ENCODE measurements around the gene FAM210B. TPM values are rescaled to one million over a fixed set of nuclear protein-coding genes. Genes with fewer than 3 reads are reported as not detected.

FAM210B gene
- total and polyA plus RNA-seq, 2 of the 8 experiments (the other 6 are each of a cell fraction or from before 2014, with no cell fraction given) = 9.4 to 15.0 TPM

DNA sequence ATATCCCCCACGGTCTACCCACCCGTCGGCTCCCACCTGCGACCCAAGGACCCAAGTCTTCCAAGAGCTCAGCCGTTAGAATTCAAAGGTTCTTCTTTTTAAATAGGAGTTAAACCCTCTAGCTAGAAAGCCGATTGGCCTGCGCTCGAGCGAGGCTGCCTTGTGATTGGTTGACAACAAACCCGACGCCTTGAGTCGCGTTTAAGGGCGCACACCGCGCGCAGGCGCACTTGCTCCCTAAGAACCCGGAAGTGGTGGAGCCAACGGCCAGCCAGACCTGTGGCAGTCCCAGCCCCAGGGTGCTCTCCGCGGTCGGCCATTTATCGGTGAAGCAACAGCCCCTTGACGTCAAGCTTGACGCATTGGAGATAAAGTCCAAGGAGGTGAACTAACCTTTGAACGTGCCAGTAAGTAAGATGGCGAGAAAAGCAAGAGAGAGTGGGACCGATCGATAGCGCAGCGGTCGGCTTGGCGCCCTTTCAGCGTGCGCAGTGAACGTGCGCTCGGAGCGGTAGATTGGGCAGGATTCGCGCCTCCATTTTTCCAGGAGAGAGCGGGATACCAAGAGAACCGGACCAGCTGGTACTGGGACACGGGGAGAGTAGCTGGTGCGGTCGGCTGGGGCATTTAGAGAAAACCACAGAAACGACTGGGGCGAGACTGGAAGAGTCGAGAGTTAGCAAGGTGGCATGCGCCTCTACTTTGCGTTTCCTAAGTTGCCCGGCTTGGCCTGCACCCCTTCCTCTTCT lies 33.5 kb downstream of the FAM210B start, which contains the start of the genes AURKA and CSTF1 (continued):
- TF ChIP-seq SAP30 (IDR thresholded peaks at IDR 0.05; ENCODE audit: insufficient read depth, insufficient replicate concordance, low read length) (peak; percentile 60), MAFK (IDR thresholded peaks at IDR 0.05; ENCODE audit: low read depth, low read length) (no peak), SIX5 (IDR thresholded peaks at IDR 0.05; ENCODE audit: low read depth, low read length) (0 out of 2 replicates have a peak, but pooled peaks have one; percentile 24), KDM4A (IDR thresholded peaks at IDR 0.05; ENCODE audit: low read depth, low read length, severe bottlenecking) (peak; percentile 36), ASH2L (IDR thresholded peaks at IDR 0.05; ENCODE audit: low read length) (peak; percentile 87), EP300 (IDR thresholded peaks at IDR 0.05; ENCODE audit: borderline replicate concordance in 1 of 2, low read depth in 2 of 2, low read length in 2 of 2) (no peak; a peak in 1 of 3 replicates), HDAC6 (IDR thresholded peaks at IDR 0.05; ENCODE audit: low read depth, low read length) (no peak), RXRA (IDR thresholded peaks at IDR 0.05; ENCODE audit: insufficient read depth, low read depth, low read length) (no peak), GTF2F1 (IDR thresholded peaks at IDR 0.05; ENCODE audit: borderline replicate concordance, low read depth, low read length) (no peak), POLR2A (IDR thresholded peaks at IDR 0.05; ENCODE audit: control extremely low read depth in 1 of 2, low read depth in 2 of 2, low read length in 2 of 2) (peak in 1 of 2 experiments; percentile 28; a peak in 1 of 3 replicates), NRF1 (IDR thresholded peaks at IDR 0.05; ENCODE audit: low read depth, low read length) (peak; percentile 74), CREB1 (IDR thresholded peaks at IDR 0.05) (peak; percentile 95), RBBP5 (IDR thresholded peaks at IDR 0.05; ENCODE audit: borderline replicate concordance, low read depth, low read length) (peak; percentile 39; the same call in 1 of the 2 replicates), CBX5 (IDR thresholded peaks at IDR 0.05; ENCODE audit: low read depth, low read length) (no peak), BRCA1 (IDR thresholded peaks at IDR 0.05; ENCODE audit: low read depth, low read length) (no peak), SIN3A (conservative IDR thresholded peaks at IDR 0.05 in 1 of 2, IDR thresholded peaks at IDR 0.05 in 1 of 2; ENCODE audit: low read depth in 1 of 2, low read length in 2 of 2) (peak; percentile 72 to 94; a peak in 2 of 4 replicates), HDAC2 (IDR thresholded peaks at IDR 0.05; ENCODE audit: borderline replicate concordance in 1 of 2, low read depth in 2 of 2, low read length in 2 of 2) (peak; percentile 7 to 94; a peak in 1 of 4 replicates), EGR1 (IDR thresholded peaks at IDR 0.05; ENCODE audit: borderline replicate concordance, low read depth, low read length) (0 out of 2 replicates have a peak, but pooled peaks have one; percentile 33)
- TF ChIP-seq, protein P1, sequence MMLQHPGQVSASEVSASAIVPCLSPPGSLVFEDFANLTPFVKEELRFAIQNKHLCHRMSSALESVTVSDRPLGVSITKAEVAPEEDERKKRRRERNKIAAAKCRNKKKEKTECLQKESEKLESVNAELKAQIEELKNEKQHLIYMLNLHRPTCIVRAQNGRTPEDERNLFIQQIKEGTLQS (IDR thresholded peaks at IDR 0.05; ENCODE audit: insufficient read depth, low read depth, low read length) = no peak

Measured in H1 (cell line).